ENCODE results near the gene INHA. TPM values are rescaled to one million over a fixed set of nuclear protein-coding genes. Genes with fewer than 3 reads are reported as not detected.

INHA gene
- total RNA-seq, 1 experiment from 2014 or later, result 0.31 TPM

DNA sequence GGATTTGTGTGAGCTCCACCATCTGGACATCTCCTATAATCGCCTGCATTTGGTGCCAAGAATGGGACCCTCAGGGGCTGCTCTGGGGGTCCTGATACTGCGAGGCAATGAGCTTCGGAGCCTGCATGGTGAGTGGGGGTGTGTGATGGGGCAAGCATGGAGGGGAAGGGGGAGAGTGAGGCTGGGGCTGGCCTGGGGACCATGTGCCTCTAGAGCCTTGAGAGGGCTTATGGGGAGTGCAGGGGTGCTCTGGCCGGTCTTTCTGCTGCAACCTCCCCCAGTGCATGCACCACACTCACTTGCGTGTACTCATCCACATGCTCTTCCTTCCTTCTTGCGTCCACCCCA, 33.5 kb downstream of the INHA start:
- H3K27me3 ChIP-seq (ENCODE audit: insufficient read depth, low read length), result no peaks in the 10 kb centered on the region
- no CpG with 5 or more reads among the region's 6 CpGs for WGBS (ENCODE audit: extremely low coverage, insufficient read length, low lambda C conversion rate)
- H2BK15ac ChIP-seq (ENCODE audit: low read depth, low read length), result no peak overlapping the region
- no peaks in the 10 kb centered on the region for H3K27me3 Mint-ChIP-seq (ENCODE audit: low read depth)
- H3K23ac ChIP-seq (ENCODE audit: insufficient read length, low read depth, low read length), result no peak overlapping the region
- no peak overlapping the region for H3K4me3 Mint-ChIP-seq
- no peak overlapping the region for H2BK20ac ChIP-seq (ENCODE audit: low read depth, low read length, poor library complexity, severe bottlenecking)
- no peak overlapping the region for H2AFZ ChIP-seq (ENCODE audit: low read length)
- no peak overlapping the region for H2BK120ac ChIP-seq (ENCODE audit: low read depth, low read length, poor library complexity, severe bottlenecking)
- no peak overlapping the region for H3K9ac ChIP-seq (ENCODE audit: extremely low read depth, insufficient read length, low read length)
- DNase-seq, result no peak
- no peaks in the 10 kb centered on the region for H4K20me1 ChIP-seq (ENCODE audit: control insufficient read depth, insufficient read depth, insufficient read length)
- no peak overlapping the region for H2BK5ac ChIP-seq (ENCODE audit: insufficient read length, low read length)
- no peak overlapping the region for H3K4ac ChIP-seq (ENCODE audit: low read depth, low read length)
- H3K4me1 ChIP-seq (ENCODE audit: insufficient read depth, low read length), result no peaks in the 10 kb centered on the region
- no peaks in the 10 kb centered on the region for H3K9me3 ChIP-seq (ENCODE audit: control insufficient read depth, low read depth, low read length)
- H3T11ph ChIP-seq (ENCODE audit: low read length), result no peak overlapping the region
- no peak overlapping the region for H3K14ac ChIP-seq (ENCODE audit: insufficient read depth, low read length)
- no peak overlapping the region for H2BK12ac ChIP-seq (ENCODE audit: insufficient read length, low read depth, low read length)
- TF ChIP-seq, protein P1, sequence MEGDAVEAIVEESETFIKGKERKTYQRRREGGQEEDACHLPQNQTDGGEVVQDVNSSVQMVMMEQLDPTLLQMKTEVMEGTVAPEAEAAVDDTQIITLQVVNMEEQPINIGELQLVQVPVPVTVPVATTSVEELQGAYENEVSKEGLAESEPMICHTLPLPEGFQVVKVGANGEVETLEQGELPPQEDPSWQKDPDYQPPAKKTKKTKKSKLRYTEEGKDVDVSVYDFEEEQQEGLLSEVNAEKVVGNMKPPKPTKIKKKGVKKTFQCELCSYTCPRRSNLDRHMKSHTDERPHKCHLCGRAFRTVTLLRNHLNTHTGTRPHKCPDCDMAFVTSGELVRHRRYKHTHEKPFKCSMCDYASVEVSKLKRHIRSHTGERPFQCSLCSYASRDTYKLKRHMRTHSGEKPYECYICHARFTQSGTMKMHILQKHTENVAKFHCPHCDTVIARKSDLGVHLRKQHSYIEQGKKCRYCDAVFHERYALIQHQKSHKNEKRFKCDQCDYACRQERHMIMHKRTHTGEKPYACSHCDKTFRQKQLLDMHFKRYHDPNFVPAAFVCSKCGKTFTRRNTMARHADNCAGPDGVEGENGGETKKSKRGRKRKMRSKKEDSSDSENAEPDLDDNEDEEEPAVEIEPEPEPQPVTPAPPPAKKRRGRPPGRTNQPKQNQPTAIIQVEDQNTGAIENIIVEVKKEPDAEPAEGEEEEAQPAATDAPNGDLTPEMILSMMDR (conservative IDR thresholded peaks at IDR 0.05), result no peak
- no peak overlapping the region for H2AK5ac ChIP-seq (ENCODE audit: insufficient read length, low read length)
- H3K56ac ChIP-seq (ENCODE audit: insufficient read length, low read depth, low read length), result no peak overlapping the region
- H3K23me2 ChIP-seq (ENCODE audit: insufficient read length, low read depth, low read length, poor library complexity, severe bottlenecking), result no peaks in the 10 kb centered on the region
- no peaks in the 10 kb centered on the region for H3K79me1 ChIP-seq (ENCODE audit: insufficient read depth, low read depth, low read length, poor library complexity, severe bottlenecking)
- H3K4me1 Mint-ChIP-seq, result peaks cover 0 to under 1% of the 10 kb centered on the region in 2 experiments; a peak in 2 of 4 replicates
- H3K79me2 ChIP-seq (ENCODE audit: insufficient read depth, low read length), result no peaks in the 10 kb centered on the region
- peaks cover 8 to 51% (median 37%) of the 10 kb centered on the region in 3 experiments; a peak in 6 of 7 replicates for H3K36me3 Mint-ChIP-seq (ENCODE audit: insufficient read depth in 1 of 3, low read depth in 3 of 3)
- no peak overlapping the region for H3K4me2 ChIP-seq (ENCODE audit: insufficient read depth, insufficient read length, low read length)
- H3K27ac Mint-ChIP-seq, result no peak overlapping the region
- H4K5ac ChIP-seq (ENCODE audit: insufficient read length, low read depth, low read length), result no peak overlapping the region
- H4K8ac ChIP-seq (replicated peaks; ENCODE audit: insufficient read length, low read depth, low read length), result no peak overlapping the region
- no peaks in the 10 kb centered on the region for H3K9me3 Mint-ChIP-seq
- H3K18ac ChIP-seq (ENCODE audit: insufficient read length, low read depth, low read length), result no peak overlapping the region
- H3K27ac ChIP-seq (ENCODE audit: insufficient read length, low read depth, low read length), result no peak overlapping the region
- H4K91ac ChIP-seq (ENCODE audit: insufficient read length, low read depth, low read length), result no peak overlapping the region
